Neural crest cell (in vitro differentiated cells): ENCODE measurements around the gene DIPK2A. TPM values are rescaled to one million over a fixed set of nuclear protein-coding genes. Genes with fewer than 3 reads are reported as not detected.

Source experiments
- DNase-seq: peaks from one replicate; pipeline ENCODE4 v3.0.0; 2021; ENCODE audit warnings: low read depth, mixed read lengths, low spot score
- H3K27ac Mint-ChIP-seq: one replicate; pipeline ENCODE4 v1.8.0; 2021; ENCODE audit warnings: mild to moderate bottlenecking, mixed read lengths; ENCODE audit not compliant: unreplicated experiment
- H3K27me3 Mint-ChIP-seq: 2 replicates; pipeline ENCODE4 v1.8.0; 2021; ENCODE audit warnings: low read depth, mild to moderate bottlenecking, mixed read lengths
- H3K36me3 Mint-ChIP-seq: 2 replicates; pipeline ENCODE4 v1.8.0; 2021; ENCODE audit warnings: low read depth, mild to moderate bottlenecking, mixed read lengths
- H3K4me1 Mint-ChIP-seq: 2 replicates; pipeline ENCODE4 v1.8.0; 2021; ENCODE audit warnings: mixed read lengths
- H3K4me3 Mint-ChIP-seq: one replicate; pipeline ENCODE4 v1.8.0; 2021; ENCODE audit warnings: mild to moderate bottlenecking, mixed read lengths
- H3K9me3 Mint-ChIP-seq: 2 replicates; pipeline ENCODE4 v1.8.0; 2021; ENCODE audit warnings: mixed read lengths
- CTCF ChIP-seq: fragments of 200-600 bp; sonication (generic); conservative IDR thresholded peaks from 2 replicates; pipeline ENCODE4 v1.5.0; 2021; ENCODE audit warnings: antibody characterized with exemption, mild to moderate bottlenecking
- total RNA-seq: library from RNA; stranded (reverse); gene quantifications from 2 replicates; pipeline ENCODE4 v1.2.1, GENCODE V29; 2021

Gene DIPK2A
- total RNA-seq, 1 donor from 2014 or later = 15.5 TPM

GRCh38 chr3:143934791-143935190, 36.8 kb upstream of the DIPK2A start:
- Mint-ChIP-seq H3K36me3 (no peaks in the 10 kb centered on the region), H3K27ac (no peak overlapping the region), H3K9me3 (peaks cover 3% of the 10 kb centered on the region), H3K4me3 (no peak overlapping the region), H3K4me1 (no peaks in the 10 kb centered on the region), H3K27me3 (no peaks in the 10 kb centered on the region)
- no peak for TF ChIP-seq CTCF
- DNase-seq = no peak

- no peak overlapping the region for H3K4me3 Mint-ChIP-seq
- no peaks in the 10 kb centered on the region for H3K4me1 Mint-ChIP-seq
Measured at GRCh38 chr3:143935678-143936077, 35.9 kb upstream of the DIPK2A start.

GRCh38 chr3:143950810-143951209, 20.8 kb upstream of the DIPK2A start:
- H3K36me3 Mint-ChIP-seq = no peaks in the 10 kb centered on the region
- no peak for TF ChIP-seq CTCF

More at GRCh38 chr3:143935678-143936077, 35.9 kb upstream of the DIPK2A start:
- H3K27ac Mint-ChIP-seq = no peak overlapping the region
- H3K36me3 Mint-ChIP-seq = no peaks in the 10 kb centered on the region
- TF ChIP-seq CTCF = no peak
- no peak for DNase-seq
- peaks cover 3% of the 10 kb centered on the region for H3K9me3 Mint-ChIP-seq
- H3K27me3 Mint-ChIP-seq = no peaks in the 10 kb centered on the region

GRCh38 chr3:143951351-143951971, 20.2 kb upstream of the DIPK2A start:
- no peak overlapping the region for H3K4me3 Mint-ChIP-seq
- H3K9me3 Mint-ChIP-seq = no peaks in the 10 kb centered on the region
- H3K36me3 Mint-ChIP-seq = no peaks in the 10 kb centered on the region
- no peaks in the 10 kb centered on the region for H3K4me1 Mint-ChIP-seq
- DNase-seq = peak; percentile 16
- no peak overlapping the region for H3K27ac Mint-ChIP-seq
- TF ChIP-seq CTCF = peak; percentile 80
- H3K27me3 Mint-ChIP-seq = no peaks in the 10 kb centered on the region

More at GRCh38 chr3:143950810-143951209, 20.8 kb upstream of the DIPK2A start:
- no peak for DNase-seq
- Mint-ChIP-seq H3K9me3 (no peaks in the 10 kb centered on the region), H3K4me1 (no peaks in the 10 kb centered on the region), H3K27ac (no peak overlapping the region), H3K27me3 (no peaks in the 10 kb centered on the region), H3K4me3 (no peak overlapping the region)

GRCh38 chr3:143952569-143953072, 19.0 kb upstream of the DIPK2A start:
- Mint-ChIP-seq H3K27ac (no peak overlapping the region), H3K4me3 (no peak overlapping the region), H3K36me3 (no peaks in the 10 kb centered on the region), H3K27me3 (no peaks in the 10 kb centered on the region), H3K9me3 (no peaks in the 10 kb centered on the region), H3K4me1 (no peaks in the 10 kb centered on the region)
- peak; percentile 28 for TF ChIP-seq CTCF
- no peak for DNase-seq
